ENCODE data around the gene TTC32.

Gene TTC32

GRCh38 chr2:19859565-19859964, 42.2 kb downstream of the TTC32 start:
- no peak overlapping the region for H3K4me3 ChIP-seq (ENCODE audit: low read depth, low read length)
- TF ChIP-seq CTCF (IDR thresholded peaks at IDR 0.05; ENCODE audit: control insufficient read depth, extremely low read depth, insufficient read depth) = no peak
- DNase-seq (ENCODE audit: low read depth) = no peak

GRCh38 chr2:19857806-19858205, 44.0 kb downstream of the TTC32 start:
- TF ChIP-seq CTCF (IDR thresholded peaks at IDR 0.05; ENCODE audit: control insufficient read depth, extremely low read depth, insufficient read depth) = no peak
- DNase-seq (ENCODE audit: low read depth) = no peak
- H3K4me3 ChIP-seq (ENCODE audit: low read depth, low read length) = no peak overlapping the region

GRCh38 chr2:19857100-19857499, 44.7 kb downstream of the TTC32 start:
- no peak for DNase-seq (ENCODE audit: low read depth)
- TF ChIP-seq CTCF (IDR thresholded peaks at IDR 0.05; ENCODE audit: control insufficient read depth, extremely low read depth, insufficient read depth) = no peak
- H3K4me3 ChIP-seq (ENCODE audit: low read depth, low read length) = no peak overlapping the region

- H3K4me3 ChIP-seq (ENCODE audit: low read depth, low read length) = no peak overlapping the region
- no peak for DNase-seq (ENCODE audit: low read depth)
- no peak for TF ChIP-seq CTCF (IDR thresholded peaks at IDR 0.05; ENCODE audit: control insufficient read depth, extremely low read depth, insufficient read depth)
These were observed 46.0 kb downstream of the TTC32 start for GRCh38 chr2:19855542-19856431.

- TF ChIP-seq CTCF (IDR thresholded peaks at IDR 0.05; ENCODE audit: control insufficient read depth, extremely low read depth, insufficient read depth) = no peak
- H3K4me3 ChIP-seq (ENCODE audit: low read depth, low read length) = no peak overlapping the region
- DNase-seq (ENCODE audit: low read depth) = no peak
These were observed 46.9 kb downstream of the TTC32 start for GRCh38 chr2:19854596-19855541.

GRCh38 chr2:19851116-19851695, 50.6 kb downstream of the TTC32 start:
- no peak overlapping the region for H3K4me3 ChIP-seq (ENCODE audit: low read depth, low read length)
- peak; percentile 23; the same call in 1 of the 2 replicates for TF ChIP-seq CTCF (IDR thresholded peaks at IDR 0.05; ENCODE audit: control insufficient read depth, extremely low read depth, insufficient read depth)
- DNase-seq (ENCODE audit: low read depth) = no peak

Measured in LNCaP clone FGC (cell line).